HepG2 (cell line): ENCODE data around the gene CDK5RAP1. TPM values are rescaled to one million over a fixed set of nuclear protein-coding genes. Genes with fewer than 3 reads are reported as not detected.

ENCODE experiments used
- AHDC1 ChIP-seq: sonication (generic); formaldehyde crosslinking; IDR thresholded peaks from 2 replicates; pipeline ENCODE4 v1.5.1; 2020; ENCODE audit warnings: mild to moderate bottlenecking, missing genetic modification reagents, borderline replicate concordance
- FOXA1 ChIP-seq, 2 experiments: fragments of 450-650 bp in 1 of 2; sonication (generic) in 1 of 2; formaldehyde crosslinking in 1 of 2; IDR thresholded peaks; 2 replicates each; pipeline versions ENCODE4 v1.4.0 to v1.6.1; 2016 to 2020; ENCODE audit warnings: missing genetic modification reagents in 1 of 2
- GLMP ChIP-seq: sonication (generic); formaldehyde crosslinking; IDR thresholded peaks from 2 replicates; pipeline ENCODE4 v1.9.0; 2021; ENCODE audit warnings: missing genetic modification reagents, mild to moderate bottlenecking, borderline replicate concordance
- IRF9 ChIP-seq: sonication (generic); formaldehyde crosslinking; IDR thresholded peaks from 2 replicates; pipeline ENCODE4 v1.8.0; 2022; ENCODE audit warnings: missing genetic modification reagents, mild to moderate bottlenecking, borderline replicate concordance
- KDM1A ChIP-seq: IDR thresholded peaks from 2 replicates; pipeline ENCODE4 v1.6.1; 2016; ENCODE audit warnings: missing compliant biosample characterization
- PBX3 ChIP-seq: sonication (generic); formaldehyde crosslinking; IDR thresholded peaks from 2 replicates; pipeline ENCODE4 v1.8.1; 2023; ENCODE audit warnings: missing genetic modification reagents, inconsistent platforms, borderline replicate concordance
- U2AF2 ChIP-seq: fragments of 200-400 bp; formaldehyde crosslinking; IDR thresholded peaks from 2 replicates; pipeline ENCODE4 v1.6.1; 2017; ENCODE audit warnings: low read depth, mild to moderate bottlenecking, low read length
- ZBTB2 ChIP-seq: sonication (generic); formaldehyde crosslinking; IDR thresholded peaks from 2 replicates; pipeline ENCODE4 v1.8.0; 2022; ENCODE audit warnings: low read depth, missing genetic modification reagents
- ZBTB42 ChIP-seq: sonication (generic); formaldehyde crosslinking; IDR thresholded peaks from 2 replicates; pipeline ENCODE4 v1.5.0; 2020; ENCODE audit warnings: mild to moderate bottlenecking, missing genetic modification reagents
- ZIK1 ChIP-seq: sonication (generic); formaldehyde crosslinking; IDR thresholded peaks from 2 replicates; pipeline ENCODE4 v1.5.0; 2020; ENCODE audit warnings: mild to moderate bottlenecking, low read depth, missing genetic modification reagents, borderline replicate concordance
- ZNF17 ChIP-seq: sonication (generic); formaldehyde crosslinking; IDR thresholded peaks from 2 replicates; pipeline ENCODE4 v1.5.0; 2020; ENCODE audit warnings: mild to moderate bottlenecking, missing genetic modification reagents
- ZNF563 ChIP-seq: sonication (generic); formaldehyde crosslinking; IDR thresholded peaks from 2 replicates; pipeline ENCODE4 v1.8.0; 2022; ENCODE audit warnings: mild to moderate bottlenecking, moderate library complexity, missing genetic modification reagents
- ZNF598 ChIP-seq: sonication (generic); formaldehyde crosslinking; IDR thresholded peaks from 2 replicates; pipeline ENCODE4 v1.5.1; 2020; ENCODE audit warnings: mild to moderate bottlenecking, missing genetic modification reagents, borderline replicate concordance
- ZNF792 ChIP-seq: IDR thresholded peaks from 2 replicates; pipeline ENCODE4 v1.6.1; 2016
- polyA plus RNA-seq, 8 experiments: library from polyadenylated mRNA; depleted of rRNA in 3 of 8; stranded (reverse) in 7 of 8; unstranded in 1 of 8; fragments of >200 nt; fragmentation: Illumina TruSeq in 4 of 8; extraction: Trizol in 4 of 8; gene quantifications; 2 replicates each; pipeline versions ENCODE4 v1.2.1 to v1.2.3, GENCODE V29; 2011 to 2016; ENCODE audit warnings: low read depth in 4 of 8, missing spikeins in 1 of 8, mixed read lengths in 1 of 8; ENCODE audit not compliant: insufficient read depth in 1 of 8
- total RNA-seq, 5 experiments: library from RNA; depleted of rRNA; stranded (reverse); fragments of >200 nt; fragmentation: Illumina TruSeq; extraction: Trizol; gene quantifications; 2 replicates each; pipeline ENCODE4 v1.2.3, GENCODE V29; 2016; ENCODE audit warnings: low read depth in 1 of 5

Gene CDK5RAP1
- total and polyA plus RNA-seq, 2 of the 13 experiments (the other 11 are each of a cell fraction or from before 2014, with no cell fraction given) = 53.6 to 98.2 TPM

GRCh38 chr20:33443006-33443511, 41.7 kb upstream of the CDK5RAP1 start (continued):
- TF ChIP-seq FOXA1 (IDR thresholded peaks at IDR 0.05) (no peak), FOXA1 (CRISPR knock-in tag; IDR thresholded peaks at IDR 0.05) (no peak), AHDC1 (CRISPR knock-in tag) (no peak), ZBTB42 (no peak), ZIK1 (CRISPR knock-in tag) (0 out of 2 replicates have a peak, but pooled peaks have one; percentile 50), IRF9 (CRISPR knock-in tag) (no peak), ZNF563 (CRISPR knock-in tag) (no peak; the same call in 1 of the 2 replicates), GLMP (no peak), PBX3 (CRISPR knock-in tag) (no peak), ZNF17 (CRISPR knock-in tag) (no peak), U2AF2 (no peak), ZNF792 (CRISPR knock-in tag) (peak; percentile 29; the same call in 1 of the 2 replicates), ZNF598 (CRISPR knock-in tag) (no peak), ZBTB2 (CRISPR knock-in tag) (no peak), KDM1A (CRISPR knock-in tag) (no peak)
